Hematopoietic multipotent progenitor cell treated with erythropoietin and hydrocortisone succinate and interleukin-3 and kit ligand, for 6 days (in vitro differentiated cells): ENCODE results near the gene CFAP97D2.
"Not testable (repeated sequence)": the region's sequence is repeated elsewhere in the genome, so short reads cannot be mapped to it uniquely, and the experiment has no call there.

Experiments used
- DNase-seq: peaks from one replicate; pipeline ENCODE4 v3.0.0-alpha.2; 2015

CFAP97D2 gene

GRCh38 chr13:114143806-114144605 lies 35.1 kb upstream of the CFAP97D2 start:
- DNase-seq, result peak; percentile 77

GRCh38 chr13:114144606-114145244 lies 34.3 kb upstream of the CFAP97D2 start:
- no peak for DNase-seq

GRCh38 chr13:114145256-114145655 lies 33.8 kb upstream of the CFAP97D2 start:
- no peak for DNase-seq

- no peak for DNase-seq
These were observed 33.3 kb upstream of the CFAP97D2 start for GRCh38 chr13:114145722-114146121.

GRCh38 chr13:114146173-114146572 lies 32.9 kb upstream of the CFAP97D2 start:
- no peak for DNase-seq

GRCh38 chr13:114146629-114147028 lies 32.4 kb upstream of the CFAP97D2 start:
- DNase-seq, result peak; percentile 62

GRCh38 chr13:114147803-114148520 lies 31.1 kb upstream of the CFAP97D2 start:
- DNase-seq, result no peak

GRCh38 chr13:114148521-114148855 lies 30.6 kb upstream of the CFAP97D2 start:
- DNase-seq, result peak; percentile 82

GRCh38 chr13:114148886-114149285 lies 30.2 kb upstream of the CFAP97D2 start:
- not testable (repeated sequence) for DNase-seq

- no peak for DNase-seq
These were observed 29.0 kb upstream of the CFAP97D2 start for GRCh38 chr13:114149774-114150740.

- DNase-seq, result no peak
These were observed 28.0 kb upstream of the CFAP97D2 start for GRCh38 chr13:114151031-114151430.

- peak; percentile 75 for DNase-seq
These were observed 27.3 kb upstream of the CFAP97D2 start for GRCh38 chr13:114151565-114152284.

- no peak for DNase-seq
These were observed 26.8 kb upstream of the CFAP97D2 start for GRCh38 chr13:114152285-114152645.

- no peak for DNase-seq
These were observed 26.2 kb upstream of the CFAP97D2 start for GRCh38 chr13:114152831-114153371.

GRCh38 chr13:114153485-114154080 lies 25.5 kb upstream of the CFAP97D2 start:
- no peak for DNase-seq

GRCh38 chr13:114154476-114154875 lies 24.6 kb upstream of the CFAP97D2 start:
- DNase-seq, result no peak

GRCh38 chr13:114155320-114155719 lies 23.7 kb upstream of the CFAP97D2 start:
- DNase-seq, result no peak

- DNase-seq, result no peak
These were observed 22.9 kb upstream of the CFAP97D2 start for GRCh38 chr13:114155926-114156883.

- DNase-seq, result no peak
These were observed 21.1 kb upstream of the CFAP97D2 start for GRCh38 chr13:114157869-114158495.
